H9 (cell line): Measurements from ENCODE around the gene FCAR. TPM values are rescaled to one million over a fixed set of nuclear protein-coding genes. Genes with fewer than 3 reads are reported as not detected.
"Not testable (repeated sequence)": the region's sequence is repeated elsewhere in the genome, so short reads cannot be mapped to it uniquely, and the experiment has no call there.

ENCODE experiments used
- DNase-seq: peaks from one replicate; pipeline ENCODE4 v3.0.0-alpha.2; 2017
- H2AFZ ChIP-seq: one replicate; pipeline ENCODE4 v1.6.1; 2013; ENCODE audit warnings: mild to moderate bottlenecking, low read length, control low read depth, moderate library complexity
- H2AK5ac ChIP-seq: 2 replicates; pipeline ENCODE4 v1.6.1; 2013; ENCODE audit warnings: low read length, control low read depth, mixed read lengths; ENCODE audit not compliant: insufficient read length
- H2BK120ac ChIP-seq: one replicate; pipeline ENCODE4 v1.6.1; 2013; ENCODE audit warnings: low read depth, mild to moderate bottlenecking, low read length, control low read depth, inconsistent platforms; ENCODE audit not compliant: poor library complexity, severe bottlenecking
- H2BK12ac ChIP-seq: 2 replicates; pipeline ENCODE4 v1.6.1; 2013; ENCODE audit warnings: low read length, control low read depth, mixed read lengths, low read depth; ENCODE audit not compliant: insufficient read length
- H2BK15ac ChIP-seq: 2 replicates; pipeline ENCODE4 v1.6.1; 2013; ENCODE audit warnings: low read depth, low read length, control low read depth
- H2BK20ac ChIP-seq: one replicate; pipeline ENCODE4 v1.6.1; 2013; ENCODE audit warnings: low read depth, mild to moderate bottlenecking, low read length, control low read depth, inconsistent platforms; ENCODE audit not compliant: poor library complexity, severe bottlenecking
- H2BK5ac ChIP-seq: 2 replicates; pipeline ENCODE4 v1.6.1; 2013; ENCODE audit warnings: low read length, control low read depth, mixed read lengths; ENCODE audit not compliant: insufficient read length
- H3K14ac ChIP-seq: 2 replicates; pipeline ENCODE4 v1.6.1; 2013; ENCODE audit warnings: low read length, control low read depth; ENCODE audit not compliant: insufficient read depth
- H3K18ac ChIP-seq: 2 replicates; pipeline ENCODE4 v1.6.1; 2013; ENCODE audit warnings: low read depth, mild to moderate bottlenecking, mixed read lengths, low read length, control low read depth; ENCODE audit not compliant: insufficient read length
- H3K23ac ChIP-seq: 2 replicates; pipeline ENCODE4 v1.6.1; 2013; ENCODE audit warnings: low read length, control low read depth, mixed read lengths, low read depth; ENCODE audit not compliant: insufficient read length
- H3K23me2 ChIP-seq: 2 replicates; pipeline ENCODE4 v1.6.1; 2013; ENCODE audit warnings: low read depth, mild to moderate bottlenecking, mixed read lengths, low read length, control low read depth; ENCODE audit not compliant: insufficient read length, poor library complexity, severe bottlenecking
- H3K27ac ChIP-seq: 2 replicates; pipeline ENCODE4 v1.5.1; 2013; ENCODE audit warnings: low read length, control low read depth, mixed read lengths, low read depth; ENCODE audit not compliant: insufficient read length
- H3K27me3 ChIP-seq: 2 replicates; pipeline ENCODE4 v1.6.1; 2013; ENCODE audit warnings: low read length, control low read depth, inconsistent platforms; ENCODE audit not compliant: insufficient read depth
- H3K4ac ChIP-seq: 2 replicates; pipeline ENCODE4 v1.6.1; 2013; ENCODE audit warnings: low read depth, mild to moderate bottlenecking, control low read depth, inconsistent platforms, low read length, moderate library complexity
- H3K4me1 ChIP-seq: 2 replicates; pipeline ENCODE4 v1.6.1; 2013; ENCODE audit warnings: low read length, control low read depth, inconsistent platforms; ENCODE audit not compliant: insufficient read depth
- H3K4me2 ChIP-seq: 2 replicates; pipeline ENCODE4 v1.6.1; 2013; ENCODE audit warnings: low read length, control low read depth, mixed read lengths; ENCODE audit not compliant: insufficient read length, insufficient read depth
- H3K56ac ChIP-seq: 2 replicates; pipeline ENCODE4 v1.6.1; 2013; ENCODE audit warnings: low read depth, mild to moderate bottlenecking, mixed read lengths, low read length, control low read depth; ENCODE audit not compliant: insufficient read length
- H3K79me1 ChIP-seq: 2 replicates; pipeline ENCODE4 v1.6.1; 2013; ENCODE audit warnings: low read depth, mild to moderate bottlenecking, moderate library complexity, low read length, control low read depth, inconsistent platforms; ENCODE audit not compliant: insufficient read depth, poor library complexity, severe bottlenecking
- H3K79me2 ChIP-seq: 2 replicates; pipeline ENCODE4 v1.6.1; 2013; ENCODE audit warnings: low read length, control low read depth, inconsistent platforms; ENCODE audit not compliant: insufficient read depth
- H3K9ac ChIP-seq: 2 replicates; pipeline ENCODE4 v1.6.1; 2013; ENCODE audit warnings: low read length, control low read depth, mixed read lengths; ENCODE audit not compliant: insufficient read length; ENCODE audit errors: extremely low read depth
- H3K9me3 ChIP-seq: one replicate; pipeline ENCODE4 v1.6.1; 2013; ENCODE audit warnings: low read depth, low read length, inconsistent platforms; ENCODE audit not compliant: control insufficient read depth
- H3T11ph ChIP-seq: one replicate; pipeline ENCODE4 v1.6.1; 2013; ENCODE audit warnings: mild to moderate bottlenecking, low read length, control low read depth, inconsistent platforms
- H4K20me1 ChIP-seq: one replicate; pipeline ENCODE4 v1.6.1; 2013; ENCODE audit not compliant: control insufficient read depth, insufficient read length, insufficient read depth
- H4K5ac ChIP-seq: 2 replicates; pipeline ENCODE4 v1.6.1; 2013; ENCODE audit warnings: low read depth, mild to moderate bottlenecking, mixed read lengths, low read length, control low read depth; ENCODE audit not compliant: insufficient read length
- H4K8ac ChIP-seq: replicated peaks from 2 replicates; pipeline ENCODE4 v1.6.1; 2013; ENCODE audit warnings: low read length, control low read depth, mixed read lengths, low read depth; ENCODE audit not compliant: insufficient read length
- H4K91ac ChIP-seq: 2 replicates; pipeline ENCODE4 v1.6.1; 2013; ENCODE audit warnings: low read depth, mild to moderate bottlenecking, moderate library complexity, mixed read lengths, low read length, control low read depth; ENCODE audit not compliant: insufficient read length
- H3K27ac Mint-ChIP-seq, 3 experiments: 2 replicates in 2 of 3; 3 replicates in 1 of 3; pipeline ENCODE4 v1.8.0; 2020 to 2021; ENCODE audit warnings: mixed read lengths in 3 of 3, mild to moderate bottlenecking in 1 of 3, moderate library complexity in 1 of 3
- H3K27me3 Mint-ChIP-seq: 2 replicates; pipeline ENCODE4 v1.8.0; 2021; ENCODE audit warnings: low read depth, mild to moderate bottlenecking, moderate library complexity, mixed read lengths
- H3K36me3 Mint-ChIP-seq, 3 experiments: 2 replicates in 2 of 3; 3 replicates in 1 of 3; pipeline ENCODE4 v1.8.0; 2020 to 2021; ENCODE audit warnings: low read depth in 3 of 3, mixed read lengths in 3 of 3; ENCODE audit not compliant: insufficient read depth in 1 of 3
- H3K4me1 Mint-ChIP-seq, 2 experiments: 2 replicates each; pipeline ENCODE4 v1.8.0; 2020; ENCODE audit warnings: mixed read lengths in 2 of 2
- H3K4me3 Mint-ChIP-seq, 2 experiments: 2 replicates in 1 of 2; 3 replicates in 1 of 2; pipeline ENCODE4 v1.8.0; 2020 to 2021; ENCODE audit warnings: mild to moderate bottlenecking in 2 of 2, mixed read lengths in 2 of 2, moderate library complexity in 1 of 2
- H3K9me3 Mint-ChIP-seq, 2 experiments: 2 replicates in 1 of 2; 3 replicates in 1 of 2; pipeline ENCODE4 v1.8.0; 2020; ENCODE audit warnings: mild to moderate bottlenecking in 2 of 2, mixed read lengths in 2 of 2, moderate library complexity in 1 of 2
- WGBS: extraction: QIAGEN DNeasy Blood & Tissue Kit; methylation state at CpG from one replicate; pipeline ENCODE4 v1.1.7; 2013; ENCODE audit warnings: missing lambda C conversion rate, low lambda C conversion rate, mixed read lengths; ENCODE audit not compliant: insufficient read length; ENCODE audit errors: extremely low coverage; 5-methylcytosine and 5-hydroxymethylcytosine counted together
- total RNA-seq: library from RNA; stranded (reverse); gene quantifications from 2 replicates; pipeline ENCODE4 v1.2.1, GENCODE V29; 2021
- TF ChIP-seq, protein P1 (sequence below): fragments of 200-600 bp; sonication (generic); conservative IDR thresholded peaks from 3 replicates; pipeline ENCODE4 v1.8.0; 2021; ENCODE audit warnings: antibody characterized with exemption, mild to moderate bottlenecking

The FCAR gene
- total RNA-seq, 1 experiment from 2014 or later: not detected

DNA sequence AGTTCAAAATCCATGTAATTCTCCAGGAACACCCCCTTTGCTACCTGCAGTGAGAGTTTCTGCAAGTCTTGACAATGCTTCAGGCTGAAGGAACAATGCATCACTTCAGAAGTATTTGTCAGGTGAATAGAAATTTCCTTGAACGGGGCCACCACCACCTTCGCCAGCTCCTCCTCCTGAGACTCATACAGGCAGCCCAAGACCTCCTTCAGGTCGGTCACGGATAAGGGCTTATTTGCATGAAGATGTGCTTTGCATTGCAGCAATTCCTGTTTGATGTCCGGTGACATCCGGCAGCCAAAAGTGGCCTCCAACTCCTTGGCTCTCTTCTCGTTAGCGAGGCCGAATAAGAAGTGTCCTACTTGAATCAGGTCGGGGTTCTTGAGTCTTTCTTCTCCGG is 64.9 kb downstream of the FCAR start:
- Histone ChIP-seq H2BK20ac (no peak overlapping the region), H3K27ac (no peak overlapping the region), H3K14ac (no peak overlapping the region), H3K27me3 (no peaks in the 10 kb centered on the region), H2AK5ac (no peak overlapping the region), H3K4me2 (no peak overlapping the region), H3K79me1 (no peaks in the 10 kb centered on the region), H3K9me3 (no peaks in the 10 kb centered on the region), H3T11ph (no peak overlapping the region), H3K4me1 (no peaks in the 10 kb centered on the region), H4K91ac (no peak overlapping the region), H3K23ac (no peak overlapping the region), H2BK5ac (no peak overlapping the region), H2BK120ac (no peak overlapping the region), H4K20me1 (no peaks in the 10 kb centered on the region), H3K18ac (no peak overlapping the region), H2BK15ac (no peak overlapping the region), H3K23me2 (no peaks in the 10 kb centered on the region), H3K4ac (no peak overlapping the region), H2AFZ (no peak overlapping the region), H2BK12ac (no peak overlapping the region), H4K8ac (no peak overlapping the region), H3K56ac (no peak overlapping the region), H4K5ac (no peak overlapping the region), H3K79me2 (no peaks in the 10 kb centered on the region), H3K9ac (no peak overlapping the region)
- Mint-ChIP-seq H3K4me3 (no peak overlapping the region), H3K9me3 (peaks cover 0 to 87% of the 10 kb centered on the region in 2 experiments; a peak in 4 of 5 replicates), H3K36me3 (peaks cover 0 to 9% (median 0%) of the 10 kb centered on the region in 3 experiments; a peak in 3 of 7 replicates), H3K27ac (no peak overlapping the region; a peak in 1 of 7 replicates), H3K27me3 (peaks cover 5% of the 10 kb centered on the region), H3K4me1 (peaks cover 0 to 10% of the 10 kb centered on the region in 2 experiments; a peak in 2 of 4 replicates)
- no peak for DNase-seq
- TF ChIP-seq, protein P1, sequence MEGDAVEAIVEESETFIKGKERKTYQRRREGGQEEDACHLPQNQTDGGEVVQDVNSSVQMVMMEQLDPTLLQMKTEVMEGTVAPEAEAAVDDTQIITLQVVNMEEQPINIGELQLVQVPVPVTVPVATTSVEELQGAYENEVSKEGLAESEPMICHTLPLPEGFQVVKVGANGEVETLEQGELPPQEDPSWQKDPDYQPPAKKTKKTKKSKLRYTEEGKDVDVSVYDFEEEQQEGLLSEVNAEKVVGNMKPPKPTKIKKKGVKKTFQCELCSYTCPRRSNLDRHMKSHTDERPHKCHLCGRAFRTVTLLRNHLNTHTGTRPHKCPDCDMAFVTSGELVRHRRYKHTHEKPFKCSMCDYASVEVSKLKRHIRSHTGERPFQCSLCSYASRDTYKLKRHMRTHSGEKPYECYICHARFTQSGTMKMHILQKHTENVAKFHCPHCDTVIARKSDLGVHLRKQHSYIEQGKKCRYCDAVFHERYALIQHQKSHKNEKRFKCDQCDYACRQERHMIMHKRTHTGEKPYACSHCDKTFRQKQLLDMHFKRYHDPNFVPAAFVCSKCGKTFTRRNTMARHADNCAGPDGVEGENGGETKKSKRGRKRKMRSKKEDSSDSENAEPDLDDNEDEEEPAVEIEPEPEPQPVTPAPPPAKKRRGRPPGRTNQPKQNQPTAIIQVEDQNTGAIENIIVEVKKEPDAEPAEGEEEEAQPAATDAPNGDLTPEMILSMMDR: no peak
- no CpG with 5 or more reads among the region's 11 CpGs for WGBS

DNA sequence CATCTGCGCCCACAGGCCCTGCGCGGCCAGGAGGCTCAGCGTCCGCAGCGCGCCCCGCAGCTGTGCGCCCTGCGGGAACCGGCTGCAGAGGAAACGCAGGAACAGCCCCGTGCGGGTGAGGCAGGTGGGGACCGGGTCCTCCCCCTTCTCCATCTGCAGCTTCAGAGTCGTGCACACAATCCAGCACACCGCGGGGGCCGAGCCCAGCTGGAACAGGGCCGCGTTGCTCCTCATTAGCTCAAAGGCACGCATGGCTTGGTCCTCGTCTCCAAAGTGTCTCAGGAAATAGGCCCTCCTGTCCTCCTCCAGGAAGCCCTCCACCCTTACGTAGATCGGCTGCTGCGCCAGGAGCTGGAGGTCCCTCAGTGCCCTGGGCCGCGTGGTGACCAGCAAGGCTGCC is 65.5 kb downstream of the FCAR start:
- H3K4me2 ChIP-seq, H3K4ac ChIP-seq, H3K18ac ChIP-seq, H3K23ac ChIP-seq, H3K36me3 Mint-ChIP-seq, H2BK5ac ChIP-seq, H2BK12ac ChIP-seq, H3K23me2 ChIP-seq, H3T11ph ChIP-seq, H3K9me3 ChIP-seq, H3K4me1 ChIP-seq, H3K27me3 Mint-ChIP-seq, H4K91ac ChIP-seq, H3K14ac ChIP-seq, H3K79me2 ChIP-seq, H2BK15ac ChIP-seq, H3K27ac ChIP-seq, H4K8ac ChIP-seq, H2BK20ac ChIP-seq, H3K27me3 ChIP-seq, H3K27ac Mint-ChIP-seq, H2AFZ ChIP-seq, DNase-seq, H4K5ac ChIP-seq, H3K4me3 Mint-ChIP-seq, H3K79me1 ChIP-seq, H2AK5ac ChIP-seq, H3K9ac ChIP-seq, H4K20me1 ChIP-seq, H2BK120ac ChIP-seq, H3K56ac ChIP-seq: not testable (repeated sequence)
- peaks cover 0 to 17% of the 10 kb centered on the region in 2 experiments; a peak in 2 of 4 replicates for H3K4me1 Mint-ChIP-seq
- no CpG with 5 or more reads among the region's 28 CpGs for WGBS
- H3K9me3 Mint-ChIP-seq: peaks cover 0 to 87% of the 10 kb centered on the region in 2 experiments; a peak in 4 of 5 replicates
